ENCODE data around the gene OR8B2.
"Not testable (repeated sequence)": the region's sequence is repeated elsewhere in the genome, so short reads cannot be mapped to it uniquely, and the experiment has no call there.

OR8B2 gene

GRCh38 chr11:124405581-124405980 is 21.3 kb upstream of the OR8B2 start:
- H3K4me3 ChIP-seq (ENCODE audit: low read depth, low read length), result no peak overlapping the region
- TF ChIP-seq CTCF (IDR thresholded peaks at IDR 0.05; ENCODE audit: insufficient read depth, low read depth, low read length, missing control alignments), result no peak
- no peak for DNase-seq (ENCODE audit: low read depth)

- not testable (repeated sequence) for DNase-seq (ENCODE audit: low read depth); H3K4me3 ChIP-seq (ENCODE audit: low read depth, low read length)
Measured at GRCh38 chr11:124403186-124403585, 18.9 kb upstream of the OR8B2 start.

GRCh38 chr11:124402326-124402922 is 18.1 kb upstream of the OR8B2 start:
- peak; percentile 73 for TF ChIP-seq CTCF (IDR thresholded peaks at IDR 0.05; ENCODE audit: insufficient read depth, low read depth, low read length, missing control alignments)
- DNase-seq (ENCODE audit: low read depth), result peak; percentile 68
- H3K4me3 ChIP-seq (ENCODE audit: low read depth, low read length), result no peak overlapping the region

GRCh38 chr11:124398924-124399323 is 14.6 kb upstream of the OR8B2 start, which contains the start of gene OR8B3:
TSS of gene OR8B3 (minus strand) at chr11:124399024. CDS start at chr11:124397351, 1,673 bp downstream.
- no peak within 1 kb of the TSS for H3K4me3 ChIP-seq (ENCODE audit: low read depth, low read length)
- no peak for DNase-seq (ENCODE audit: low read depth)
- TF ChIP-seq CTCF (IDR thresholded peaks at IDR 0.05; ENCODE audit: insufficient read depth, low read depth, low read length, missing control alignments), result no peak

GRCh38 chr11:124396847-124397246 is 12.5 kb upstream of the OR8B2 start:
- DNase-seq (ENCODE audit: low read depth); H3K4me3 ChIP-seq (ENCODE audit: low read depth, low read length): not testable (repeated sequence)

- no peak for DNase-seq (ENCODE audit: low read depth)
- TF ChIP-seq CTCF (IDR thresholded peaks at IDR 0.05; ENCODE audit: insufficient read depth, low read depth, low read length, missing control alignments), result no peak
- no peak overlapping the region for H3K4me3 ChIP-seq (ENCODE audit: low read depth, low read length)
Measured at GRCh38 chr11:124394408-124394807, 10.1 kb upstream of the OR8B2 start.

GRCh38 chr11:124382857-124383256 is 1.4 kb downstream of the OR8B2 start:
- DNase-seq (ENCODE audit: low read depth); H3K4me3 ChIP-seq (ENCODE audit: low read depth, low read length): not testable (repeated sequence)

- no peak overlapping the region for H3K4me3 ChIP-seq (ENCODE audit: low read depth, low read length)
- no peak for DNase-seq (ENCODE audit: low read depth)
- no peak for TF ChIP-seq CTCF (IDR thresholded peaks at IDR 0.05; ENCODE audit: insufficient read depth, low read depth, low read length, missing control alignments)
Measured at GRCh38 chr11:124380585-124380984, 3.7 kb downstream of the OR8B2 start.

Data from GM12865 (cell line).